Stimulated activated CD8-positive, alpha-beta memory T cell treated with anti-CD3 and anti-CD28 coated beads, Interleukin-7, amount 100 ng/mL, for 1 hour (primary cell): ENCODE data around the gene TCF20.

ENCODE experiments used
- DNase-seq, 2 donors: peaks; one replicate each; pipeline ENCODE4 v3.0.0-alpha.2; 2020; ENCODE audit warnings: low read depth in 2 of 2

The TCF20 gene

DNA sequence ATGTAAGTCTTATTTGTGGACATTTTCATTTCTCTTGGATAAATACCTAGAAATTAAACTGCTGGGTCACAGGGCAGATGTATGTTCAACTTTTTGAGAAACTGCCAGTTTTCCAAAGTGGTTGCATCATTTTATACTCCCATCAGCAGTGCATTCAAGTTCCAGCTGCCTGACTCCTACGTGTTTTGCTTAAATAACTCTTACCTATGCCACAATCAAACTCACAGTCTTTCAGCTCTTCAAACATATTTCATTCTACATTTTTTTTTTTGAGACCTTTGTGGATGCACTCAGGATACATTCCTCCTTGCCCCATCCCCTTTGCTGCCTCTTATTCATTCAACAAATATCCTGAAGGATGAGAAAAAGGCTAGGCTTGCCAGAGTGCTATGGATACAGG lies 9.2 kb downstream of the TCF20 start:
- no peak for DNase-seq

DNA sequence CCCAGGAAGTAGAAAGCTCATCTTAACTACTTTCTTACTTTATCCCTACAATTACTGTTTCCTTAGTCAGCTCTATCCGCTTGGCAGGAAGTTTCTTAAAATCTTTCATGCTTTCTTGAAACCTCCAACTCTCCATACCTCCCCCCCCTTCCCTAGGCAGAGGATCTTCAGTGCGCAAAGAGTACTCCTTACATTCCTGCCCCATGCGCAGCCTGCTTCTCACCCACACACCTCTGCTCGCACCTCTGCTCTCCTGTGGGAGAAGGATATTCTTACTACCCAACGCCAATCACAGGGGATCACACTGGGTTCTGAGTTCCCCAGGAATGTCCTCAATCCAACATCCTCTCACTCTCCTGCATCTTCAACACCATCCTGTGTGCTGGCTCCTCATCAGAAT lies 12.3 kb downstream of the TCF20 start:
- DNase-seq, result no peak

DNA sequence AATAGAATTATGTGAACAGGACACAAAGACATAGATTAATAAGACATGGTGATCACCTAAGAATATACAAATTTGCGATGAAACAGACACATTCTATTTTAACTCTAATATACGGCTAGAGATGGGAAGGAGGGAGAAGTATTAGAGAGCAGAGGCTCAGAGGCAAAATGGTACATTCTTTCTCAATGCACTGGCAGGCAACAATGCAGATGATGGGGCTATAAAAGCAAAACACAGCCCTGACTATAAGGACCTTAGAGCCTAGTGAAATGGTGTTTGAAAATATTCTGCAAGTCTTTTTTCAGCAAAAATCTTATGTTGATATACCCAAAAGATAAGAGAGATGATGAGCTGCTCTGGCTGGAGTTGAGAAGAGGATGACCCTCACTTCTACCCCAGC lies 13.1 kb downstream of the TCF20 start:
- no peak for DNase-seq

DNA sequence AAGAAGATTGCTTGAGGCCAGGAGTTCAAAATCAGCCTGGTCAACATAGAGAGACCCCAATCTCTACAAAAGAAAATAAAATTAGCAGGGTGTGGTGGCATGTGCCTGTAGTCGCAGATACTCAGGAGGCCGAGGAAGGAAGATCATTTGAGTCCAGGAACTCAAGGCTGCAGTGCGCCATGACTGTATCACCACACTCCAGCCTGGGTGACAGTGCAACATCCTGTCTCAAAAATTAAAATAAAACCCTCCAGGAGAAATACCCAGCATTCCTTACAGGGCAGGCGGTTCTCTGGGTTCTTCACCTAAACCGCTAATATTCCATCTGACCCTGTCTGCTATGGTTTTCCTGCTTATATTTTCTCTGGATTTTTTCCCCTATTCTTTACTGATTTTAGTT lies 13.5 kb downstream of the TCF20 start:
- no peak for DNase-seq

DNA sequence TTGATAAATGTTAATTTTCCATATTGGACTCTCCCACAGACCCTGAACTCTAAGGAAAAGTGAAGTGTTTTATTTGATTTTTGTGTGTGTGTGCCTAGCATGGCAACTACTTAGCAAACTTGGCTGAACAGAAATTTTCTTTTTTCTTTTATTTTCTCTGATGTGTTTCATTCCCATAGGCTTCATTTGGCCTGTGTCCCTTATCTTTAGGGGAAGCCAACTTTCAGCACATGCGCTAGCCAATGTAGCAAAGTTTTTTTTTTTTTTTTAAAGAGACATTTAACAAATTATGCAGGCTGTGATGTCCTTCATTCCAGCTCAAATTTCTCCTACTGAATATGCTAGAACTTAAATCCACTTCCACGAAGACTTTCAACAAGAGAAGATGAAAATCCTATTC lies 14.2 kb downstream of the TCF20 start:
- DNase-seq, result no peak

DNA sequence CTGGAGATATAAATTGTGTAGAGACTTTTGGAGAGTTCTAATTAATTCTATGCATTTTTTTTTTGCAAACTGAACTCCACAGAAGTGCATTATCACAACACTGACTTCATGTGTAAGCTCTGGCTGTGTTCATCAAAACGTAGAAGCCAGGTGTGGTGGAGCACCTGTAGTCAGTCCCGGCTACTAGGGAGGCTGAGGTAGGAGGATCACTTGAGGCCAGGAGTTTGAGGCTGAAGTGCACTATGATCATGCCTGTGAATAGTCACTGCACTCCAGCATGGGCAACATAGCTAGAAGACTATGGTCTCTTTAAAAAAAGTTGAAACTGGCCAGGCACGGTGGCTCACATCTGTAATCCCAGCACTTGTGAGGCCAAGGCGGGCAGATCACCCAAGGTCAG lies 20.6 kb downstream of the TCF20 start:
- DNase-seq, result no peak

DNA sequence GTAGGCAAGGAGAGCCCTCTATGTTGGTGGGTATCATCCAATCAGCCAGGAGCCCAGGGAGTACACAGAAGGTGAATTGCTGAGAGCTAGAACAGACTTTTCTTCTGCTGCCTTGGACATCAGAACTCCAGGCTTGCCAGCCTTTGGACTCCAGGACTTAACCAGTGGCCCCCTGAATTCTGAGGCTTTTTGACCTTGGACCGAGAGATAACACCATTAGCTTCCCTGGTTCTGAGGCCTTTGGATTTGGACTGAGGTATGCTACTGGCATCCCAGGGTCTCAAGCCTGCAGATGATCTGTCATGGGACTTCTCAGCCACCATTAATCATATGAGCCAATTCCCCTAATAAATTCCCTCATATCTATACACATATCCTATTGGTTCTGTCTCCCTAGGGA lies 21.5 kb downstream of the TCF20 start:
- no peak for DNase-seq

DNA sequence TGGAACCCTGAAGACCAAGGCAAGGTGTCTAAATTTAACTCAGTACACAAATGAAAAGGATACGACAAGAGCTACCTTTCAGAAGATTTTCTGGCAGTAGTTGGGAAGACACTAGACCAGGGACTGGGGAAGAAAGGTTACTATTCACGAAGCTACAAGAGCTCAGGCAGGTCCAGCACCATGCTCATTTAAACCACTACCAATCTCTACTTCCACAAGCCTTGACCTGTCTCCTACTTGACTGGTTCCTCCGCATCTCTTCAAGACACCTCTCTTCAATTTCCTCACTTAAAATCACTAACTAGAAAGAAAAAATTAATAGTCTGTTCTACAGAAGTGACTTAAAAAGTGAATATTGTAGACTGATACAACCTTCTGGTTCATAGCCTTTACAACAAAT lies 22.9 kb downstream of the TCF20 start:
- DNase-seq, result no peak

DNA sequence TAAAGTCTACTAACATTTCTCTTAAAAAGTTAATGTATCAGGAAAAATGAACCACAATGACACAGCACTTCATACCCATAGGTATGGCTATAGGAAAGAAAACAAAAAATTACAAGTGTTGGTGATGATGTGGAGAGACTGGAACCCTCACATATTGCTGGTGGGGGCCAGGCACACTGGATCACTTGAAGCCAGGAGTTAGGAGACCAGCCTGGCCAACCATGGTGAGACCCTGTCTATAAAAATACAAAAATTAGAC lies 26.7 kb downstream of the TCF20 start:
- DNase-seq, result no peak

DNA sequence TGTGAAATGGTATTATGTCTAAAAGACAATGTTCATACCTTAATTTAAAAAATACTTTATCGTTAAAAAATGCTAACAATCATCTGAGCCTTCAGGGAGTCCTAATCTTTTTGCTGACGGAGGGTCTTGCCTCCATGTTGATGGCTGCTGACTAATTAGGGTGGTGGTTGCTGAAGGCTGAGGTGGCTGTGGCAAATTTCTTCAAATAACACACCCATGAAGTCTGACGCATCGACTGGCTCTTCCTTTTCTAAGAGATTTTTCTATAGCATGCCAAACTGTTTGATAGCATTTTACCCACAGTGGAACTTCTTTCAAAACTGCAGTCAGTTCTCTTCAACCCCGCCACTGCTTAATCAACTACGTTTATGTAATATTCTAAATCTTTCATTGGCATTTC lies 33.6 kb downstream of the TCF20 start:
- DNase-seq, result no peak

DNA sequence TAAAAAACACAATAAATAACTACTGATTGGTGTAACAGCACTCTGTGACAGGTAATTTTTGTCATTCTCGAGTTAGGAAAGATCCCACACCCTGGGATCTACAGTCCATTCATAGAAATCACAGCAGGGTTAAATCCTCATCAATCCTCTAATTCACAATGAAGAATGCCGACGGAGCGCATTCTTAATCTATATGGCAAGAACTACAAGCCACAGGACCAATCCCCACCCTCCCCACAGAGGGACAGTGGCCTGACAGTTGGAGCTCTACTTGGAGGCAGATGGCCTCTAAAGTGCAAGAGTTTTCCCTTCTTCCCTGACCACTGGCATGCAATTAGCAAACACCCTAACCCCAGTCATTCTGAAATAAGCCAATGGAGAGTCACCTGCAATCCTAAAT lies 34.2 kb downstream of the TCF20 start:
- no peak for DNase-seq

DNA sequence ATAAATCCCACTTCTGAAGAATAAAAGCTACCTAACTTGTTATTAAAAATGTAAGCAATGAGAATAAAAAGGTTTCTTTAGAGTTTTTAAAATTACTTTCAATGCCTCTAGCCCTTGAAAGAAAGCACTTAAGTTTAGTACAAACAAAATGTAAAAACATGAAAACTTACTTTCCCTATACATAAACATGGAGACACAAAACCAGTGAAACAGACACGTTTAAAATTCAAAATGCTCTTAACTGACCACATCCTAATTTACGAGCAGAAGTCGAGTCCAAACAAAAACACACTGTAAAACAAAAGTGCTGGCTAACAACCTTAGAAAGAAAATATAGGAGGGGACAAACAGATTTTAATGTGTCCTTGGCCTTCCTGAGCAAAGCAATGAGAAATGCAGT lies 36.6 kb downstream of the TCF20 start:
- no peak for DNase-seq

DNA sequence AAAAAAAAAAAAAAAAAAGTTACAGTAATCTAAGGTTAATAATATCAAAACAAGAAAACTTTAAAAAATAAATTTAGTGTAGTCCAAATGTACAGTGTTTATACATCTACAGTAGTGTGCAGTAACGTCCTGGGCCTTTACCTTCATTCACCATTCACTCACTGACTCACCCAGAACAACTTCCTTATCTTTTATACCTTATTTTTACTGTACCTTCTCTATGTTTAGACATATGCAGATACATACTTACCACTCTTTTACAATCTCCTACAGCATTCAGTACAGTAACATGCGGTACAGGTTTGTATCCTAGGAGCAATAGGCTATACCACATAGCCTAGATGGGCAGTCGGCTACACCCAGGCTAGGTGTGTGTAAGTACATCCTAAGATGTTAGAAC lies 38.5 kb downstream of the TCF20 start:
- no peak for DNase-seq

DNA sequence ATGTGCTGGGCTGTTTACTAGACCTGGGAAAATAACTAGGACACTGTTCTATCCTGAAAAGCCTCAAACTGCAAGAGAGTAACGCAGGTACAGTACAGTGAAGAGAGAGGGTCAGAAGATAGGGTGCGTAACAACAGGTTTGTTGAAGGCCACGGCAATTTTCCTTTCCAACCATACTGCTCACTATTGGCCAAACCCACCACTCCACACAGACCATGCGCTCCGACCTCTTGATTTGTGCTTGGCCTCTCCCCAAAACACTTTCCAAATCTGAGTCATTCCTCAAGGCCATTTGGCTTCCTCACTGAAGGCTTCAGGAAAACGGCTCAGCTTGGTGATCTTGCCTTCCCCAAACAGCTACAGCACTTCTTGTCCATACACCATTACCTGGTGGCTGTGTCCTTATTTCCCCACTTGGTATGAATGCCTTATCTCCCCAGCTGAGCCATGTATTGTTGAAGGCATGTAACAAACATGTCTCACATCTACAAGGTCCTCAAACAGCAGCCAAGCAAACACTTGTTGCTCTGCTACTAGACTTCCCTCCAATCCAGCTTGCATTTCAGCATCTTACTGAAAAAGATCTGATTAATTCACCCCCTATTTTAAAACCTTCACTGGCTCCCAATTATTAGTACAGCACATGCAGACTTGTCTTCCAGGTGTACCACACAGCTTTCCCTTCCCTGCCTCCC lies 40.9 kb downstream of the TCF20 start:
- DNase-seq, result no peak

DNA sequence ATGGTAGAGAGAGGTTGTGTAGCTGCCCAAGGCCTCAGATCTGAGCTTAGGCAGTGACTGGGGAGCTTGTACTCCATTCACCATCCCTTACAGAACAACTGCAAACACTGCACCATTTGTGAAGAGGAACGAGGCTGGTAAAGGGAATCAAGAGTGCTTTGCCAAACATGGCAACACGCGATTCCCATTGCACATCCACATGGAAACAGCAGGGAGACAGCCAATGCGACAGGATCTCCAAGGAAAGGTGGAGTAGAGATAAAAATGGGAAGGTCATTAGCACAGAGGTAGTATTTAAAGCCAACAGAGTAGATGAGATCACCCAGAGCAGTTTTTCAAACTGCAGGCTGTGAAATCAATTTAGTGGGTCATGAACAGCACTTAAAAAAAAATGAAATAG lies 42.0 kb downstream of the TCF20 start:
- no peak for DNase-seq

DNA sequence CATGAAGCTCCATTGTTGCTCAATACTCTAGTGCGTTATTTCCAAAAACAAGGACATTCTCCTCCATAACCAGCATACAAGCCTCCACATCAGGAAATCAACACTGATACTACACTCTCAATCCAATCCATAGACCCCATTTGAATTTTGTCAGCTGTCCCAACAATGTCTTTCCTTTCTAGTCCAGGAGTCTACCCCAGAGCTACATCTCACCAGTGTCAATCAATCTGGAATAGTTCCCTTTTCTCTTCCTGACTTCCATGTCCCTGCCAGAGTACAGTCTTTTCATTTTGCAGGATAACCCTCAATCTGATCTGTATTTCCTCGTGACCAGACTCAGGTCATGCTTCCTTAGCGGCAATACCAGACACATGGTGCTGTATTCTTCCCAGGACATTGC lies 43.0 kb downstream of the TCF20 start:
- no peak for DNase-seq

DNA sequence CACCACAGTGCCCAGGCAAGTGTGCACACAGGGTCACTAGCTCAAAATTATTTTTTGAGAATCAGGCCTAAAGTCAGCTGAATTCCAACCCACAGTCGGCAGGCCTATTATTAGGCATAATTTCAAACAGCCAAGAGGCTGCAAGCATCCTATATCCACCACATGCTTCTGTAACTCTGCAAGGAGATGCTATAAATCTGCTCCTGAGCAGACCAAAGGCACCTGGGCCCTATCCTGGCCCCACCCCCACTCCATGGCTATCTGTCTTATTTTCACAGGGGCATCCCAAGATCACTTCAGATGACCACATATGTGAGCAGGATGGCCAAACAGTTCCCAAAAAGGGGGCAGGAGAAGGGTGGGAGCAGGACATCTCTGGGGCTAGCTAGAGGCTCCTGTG lies 44.6 kb downstream of the TCF20 start:
- DNase-seq, result no peak

DNA sequence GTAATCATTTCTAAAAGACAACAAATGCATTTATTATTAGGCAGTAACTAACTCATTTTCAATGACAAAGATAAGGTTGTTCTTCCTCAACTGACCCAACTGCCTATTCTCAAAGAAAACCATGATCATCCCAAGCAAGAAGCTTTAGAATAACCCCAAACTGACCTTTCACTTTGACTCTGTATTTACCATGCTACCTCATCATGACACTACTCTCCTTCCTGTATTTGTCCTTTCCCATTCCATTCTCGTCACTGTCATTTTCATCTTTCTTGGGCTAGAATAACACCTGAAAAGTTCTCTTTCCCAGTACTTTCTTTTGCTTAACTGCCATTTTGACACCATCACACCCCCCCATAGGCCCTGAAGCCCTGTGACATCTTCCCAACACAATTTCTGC lies 48.3 kb downstream of the TCF20 start:
- DNase-seq, result no peak
